H1 (cell line): ENCODE results near the gene TRPM1. TPM values are rescaled to one million over a fixed set of nuclear protein-coding genes. Genes with fewer than 3 reads are reported as not detected.

Source experiments
- CTCF ChIA-PET: fragments of 300-600 bp; sonication (Branson Sonifier 250); formaldehyde crosslinking; loops from one replicate; lab custom pipeline; 2021; ENCODE audit not compliant: partially characterized antibody; lab: Charles Lee
- POLR2A ChIA-PET: fragments of 300-600 bp; sonication (Branson Sonifier 250); formaldehyde crosslinking; loops from one replicate; lab custom pipeline; 2021; ENCODE audit warnings: inconsistent platforms; ENCODE audit not compliant: partially characterized antibody; lab: Charles Lee
- DNase-seq, 2 experiments: peaks; one replicate each; pipeline versions ENCODE4 v3.0.0 to v3.0.0-alpha.2; 2010 to 2022; ENCODE audit warnings: low spot score in 2 of 2, low read depth in 1 of 2, mixed read lengths in 1 of 2
- FAIRE-seq: peaks from 2 replicates; lab custom pipeline; 2011; peaks lifted over from hg19 to GRCh38; lab: Jason Lieb, UNC
- H2AFZ ChIP-seq: 2 replicates; pipeline ENCODE4 v1.8.1; 2012; ENCODE audit warnings: low read length, inconsistent platforms
- H2AK5ac ChIP-seq: 2 replicates; pipeline ENCODE4 v1.6.1; 2013; ENCODE audit warnings: low read depth, low read length
- H2BK120ac ChIP-seq: replicated peaks from 2 replicates; pipeline ENCODE3; 2013; ENCODE audit warnings: low read depth, low read length, inconsistent platforms
- H2BK12ac ChIP-seq: 2 replicates; pipeline ENCODE4 v1.6.1; 2013; ENCODE audit warnings: low read depth, low read length
- H2BK15ac ChIP-seq: 2 replicates; pipeline ENCODE4 v1.6.1; 2013; ENCODE audit warnings: low read length
- H2BK20ac ChIP-seq: 2 replicates; pipeline ENCODE4 v1.6.1; 2013; ENCODE audit warnings: low read length
- H2BK5ac ChIP-seq: 2 replicates; pipeline ENCODE4 v1.6.1; 2013; ENCODE audit warnings: low read depth, low read length
- H3K14ac ChIP-seq: 2 replicates; pipeline ENCODE4 v1.6.1; 2013; ENCODE audit warnings: inconsistent platforms; ENCODE audit not compliant: insufficient read length
- H3K18ac ChIP-seq: 2 replicates; pipeline ENCODE4 v1.6.1; 2013; ENCODE audit warnings: low read length; ENCODE audit errors: extremely low read depth
- H3K23ac ChIP-seq: 2 replicates; pipeline ENCODE4 v1.6.1; 2013; ENCODE audit warnings: inconsistent platforms; ENCODE audit not compliant: insufficient read length
- H3K23me2 ChIP-seq: 2 replicates; pipeline ENCODE4 v1.6.1; 2013; ENCODE audit warnings: low read depth, low read length
- H3K27ac ChIP-seq: 2 replicates; pipeline ENCODE4 v1.6.1; 2011; ENCODE audit warnings: low read depth, low read length, inconsistent platforms
- H3K27me3 ChIP-seq, 4 experiments: replicated peaks in 1 of 4; 1 replicate in 1 of 4; 2 replicates in 3 of 4; pipeline versions ENCODE4 v1.6.1 to v1.8.1; 2011 to 2013; ENCODE audit warnings: low read length in 3 of 4, mild to moderate bottlenecking in 3 of 4, inconsistent platforms in 2 of 4, mixed read lengths in 2 of 4, moderate library complexity in 1 of 4; ENCODE audit not compliant: control insufficient read depth in 3 of 4, insufficient read depth in 3 of 4; ENCODE audit errors: extremely low read depth in 1 of 4
- H3K36me3 ChIP-seq, 4 experiments: 2 replicates each; pipeline versions ENCODE4 v1.6.1 to v1.8.1; 2011 to 2013; ENCODE audit warnings: mild to moderate bottlenecking in 4 of 4, low read length in 3 of 4, moderate library complexity in 2 of 4, control low read depth in 1 of 4, inconsistent platforms in 1 of 4; ENCODE audit not compliant: insufficient read depth in 4 of 4, control insufficient read depth in 2 of 4
- H3K4ac ChIP-seq: replicated peaks from 2 replicates; pipeline ENCODE3; 2013; ENCODE audit warnings: low read length, low read depth, mixed read lengths, inconsistent platforms; ENCODE audit not compliant: insufficient read length
- H3K4me1 ChIP-seq, 4 experiments: replicated peaks in 1 of 4; 1 replicate in 1 of 4; 2 replicates in 3 of 4; pipeline versions ENCODE4 v1.6.1 to v1.8.1; 2011 to 2013; ENCODE audit warnings: low read length in 3 of 4, inconsistent platforms in 2 of 4, mixed read lengths in 1 of 4; ENCODE audit not compliant: insufficient read depth in 4 of 4, control insufficient read depth in 3 of 4
- H3K4me2 ChIP-seq, 2 experiments: 2 replicates each; pipeline versions ENCODE4 v1.6.1 to v1.8.1; 2011 to 2013; ENCODE audit warnings: low read depth in 2 of 2, low read length in 2 of 2, control low read depth in 1 of 2, inconsistent platforms in 1 of 2, mild to moderate bottlenecking in 1 of 2; ENCODE audit not compliant: insufficient read depth in 1 of 2
- H3K4me3 ChIP-seq, 4 experiments: fragments of 200-600, 300-600 bp in 1 of 4; sonication (generic), shearing (Covaris generic), sonication (Bioruptor Twin) in 1 of 4; 2 replicates each; pipeline versions ENCODE4 v1.5.1 to v1.8.1; 2011 to 2016; ENCODE audit warnings: low read length in 4 of 4, low read depth in 3 of 4, control low read depth in 2 of 4, inconsistent platforms in 2 of 4, mild to moderate bottlenecking in 2 of 4, mixed read lengths in 1 of 4, moderate library complexity in 1 of 4; ENCODE audit not compliant: insufficient read depth in 2 of 4; ENCODE audit errors: extremely low read depth in 1 of 4
- H3K56ac ChIP-seq: replicated peaks from 2 replicates; pipeline ENCODE3; 2013; ENCODE audit warnings: low read depth, mild to moderate bottlenecking, mixed read lengths, low read length, inconsistent platforms; ENCODE audit not compliant: insufficient read length
- H3K79me1 ChIP-seq: 2 replicates; pipeline ENCODE4 v1.6.1; 2013; ENCODE audit warnings: low read depth, low read length, control low read depth
- H3K79me2 ChIP-seq, 2 experiments: 2 replicates each; pipeline versions ENCODE4 v1.6.1 to v1.8.1; 2012 to 2013; ENCODE audit warnings: low read length in 2 of 2, mild to moderate bottlenecking in 2 of 2, inconsistent platforms in 1 of 2; ENCODE audit not compliant: insufficient read depth in 2 of 2, control insufficient read depth in 1 of 2
- H3K9ac ChIP-seq, 4 experiments: replicated peaks in 1 of 4; 1 replicate in 1 of 4; 2 replicates in 3 of 4; pipeline versions ENCODE4 v1.6.1 to v1.8.1; 2011 to 2013; ENCODE audit warnings: low read depth in 3 of 4, low read length in 3 of 4, control low read depth in 2 of 4, mild to moderate bottlenecking in 2 of 4, moderate library complexity in 2 of 4, inconsistent platforms in 1 of 4; ENCODE audit errors: extremely low read depth in 1 of 4
- H3K9me3 ChIP-seq, 2 experiments: 2 replicates each; pipeline versions ENCODE4 v1.6.1 to v1.8.1; 2012 to 2013; ENCODE audit warnings: mild to moderate bottlenecking in 2 of 2, moderate library complexity in 2 of 2, control low read depth in 1 of 2, inconsistent platforms in 1 of 2, low read depth in 1 of 2, low read length in 1 of 2, mixed read lengths in 1 of 2; ENCODE audit not compliant: insufficient read depth in 2 of 2
- H4K20me1 ChIP-seq, 2 experiments: replicated peaks in 1 of 2; 2 replicates each; pipeline versions ENCODE3 to v1.8.1; 2011 to 2013; ENCODE audit warnings: inconsistent platforms in 2 of 2, low read length in 2 of 2, mild to moderate bottlenecking in 1 of 2; ENCODE audit not compliant: insufficient read depth in 2 of 2, control insufficient read depth in 1 of 2
- H4K5ac ChIP-seq: 2 replicates; pipeline ENCODE4 v1.6.1; 2013; ENCODE audit warnings: low read length, low read depth, mixed read lengths, inconsistent platforms; ENCODE audit not compliant: insufficient read length
- H4K8ac ChIP-seq: 2 replicates; pipeline ENCODE4 v1.8.0; 2013; ENCODE audit warnings: mild to moderate bottlenecking, moderate library complexity, low read length, inconsistent platforms; ENCODE audit not compliant: insufficient read depth; ENCODE audit errors: extremely low read depth
- H4K91ac ChIP-seq: replicated peaks from 2 replicates; pipeline ENCODE3; 2013; ENCODE audit warnings: low read length, mixed read lengths, inconsistent platforms; ENCODE audit not compliant: insufficient read length
- BACH1 ChIP-seq: IDR thresholded peaks from 2 replicates; pipeline ENCODE4 v1.6.1; 2012; ENCODE audit warnings: low read length, improper control_type of control experiment
- BRCA1 ChIP-seq: IDR thresholded peaks from 2 replicates; pipeline ENCODE4 v1.6.1; 2012; ENCODE audit warnings: low read depth, low read length, improper control_type of control experiment
- CEBPB ChIP-seq: IDR thresholded peaks from 2 replicates; pipeline ENCODE4 v1.6.1; 2012; ENCODE audit warnings: low read depth, low read length
- KDM4A ChIP-seq: IDR thresholded peaks from one replicate; pipeline ENCODE4 v1.7.1; 2012; ENCODE audit warnings: low read depth, mild to moderate bottlenecking, moderate library complexity, low read length, inconsistent platforms; ENCODE audit not compliant: severe bottlenecking
- NANOG ChIP-seq: IDR thresholded peaks from 2 replicates; pipeline ENCODE4 v1.6.1; 2011; ENCODE audit warnings: low read length, low read depth, mild to moderate bottlenecking, inconsistent platforms; ENCODE audit not compliant: insufficient read depth, poor library complexity, severe bottlenecking
- POLR2AphosphoS5 ChIP-seq: IDR thresholded peaks from 2 replicates; pipeline ENCODE4 v1.6.1; 2011; ENCODE audit warnings: low read depth, low read length
- RAD21 ChIP-seq, 2 experiments: IDR thresholded peaks in 1 of 2; conservative IDR thresholded peaks in 1 of 2; 2 replicates each; pipeline ENCODE4 v1.6.1; 2011; ENCODE audit warnings: low read depth in 2 of 2, low read length in 2 of 2, improper control_type of control experiment in 1 of 2, inconsistent platforms in 1 of 2, mild to moderate bottlenecking in 1 of 2, moderate library complexity in 1 of 2
- RBBP5 ChIP-seq: IDR thresholded peaks from 2 replicates; pipeline ENCODE4 v1.7.1; 2012; ENCODE audit warnings: low read depth, mild to moderate bottlenecking, inconsistent platforms, low read length, moderate library complexity, borderline replicate concordance
- RXRA ChIP-seq: IDR thresholded peaks from 2 replicates; pipeline ENCODE4 v1.6.1; 2011; ENCODE audit warnings: low read depth, mild to moderate bottlenecking, low read length, moderate library complexity; ENCODE audit not compliant: insufficient read depth
- WGBS, 2 experiments: shearing (Covaris generic) in 1 of 2; methylation state at CpG; one replicate each; pipeline versions ENCODE4 v1.1.6 to v1.1.7; 2013 to 2015; ENCODE audit warnings: low lambda C conversion rate in 2 of 2, mixed read lengths in 2 of 2, inconsistent platforms in 1 of 2, low coverage in 1 of 2, missing lambda C conversion rate in 1 of 2; ENCODE audit not compliant: insufficient replicate concordance in 2 of 2, insufficient coverage in 1 of 2, insufficient read length in 1 of 2; ENCODE audit errors: extremely low coverage in 1 of 2, missing lambda C conversion rate in 1 of 2; 5-methylcytosine and 5-hydroxymethylcytosine counted together
- polyA plus RNA-seq, 7 experiments: library from polyadenylated mRNA; depleted of rRNA in 3 of 7; stranded (reverse) in 5 of 7; unstranded in 2 of 7; fragments of >200 nt in 5 of 7; fragments of 200-250 nt in 2 of 7; gene quantifications; 1 replicate in 5 of 7; 2 replicates in 1 of 7; 4 replicates in 1 of 7; pipeline versions ENCODE4 v1.2.1 to v1.2.3, GENCODE V29; 2011 to 2013; ENCODE audit warnings: missing spikeins in 2 of 7, mixed read lengths in 2 of 7
- total RNA-seq: library from RNA; stranded (reverse); fragmentation: NEBNext Ultra II Directional; extraction: Animal tissue kit (Norgen Biotek cat#: 25700); gene quantifications from 2 replicates; pipeline ENCODE4 v1.2.1, GENCODE V29; 2021
- TF ChIP-seq, protein P1 (sequence below): IDR thresholded peaks from 2 replicates; pipeline ENCODE4 v1.6.1; 2012; ENCODE audit warnings: low read length, inconsistent platforms
- TF ChIP-seq, protein P2 (sequence below): IDR thresholded peaks from 2 replicates; pipeline ENCODE4 v1.6.1; 2012; ENCODE audit warnings: inconsistent platforms

The TRPM1 gene
- total and polyA plus RNA-seq, 2 of the 8 experiments (the other 6 are each of a cell fraction or from before 2014, with no cell fraction given): 0.05 TPM; not detected in 1

- ChIA-PET CTCF (no interaction called here), POLR2A (interaction anchor here (1.2 kb wide), 1 partner anchor 11 kb away, joined by 3 read pairs; no protein-coding TSS in a partner anchor)
- Histone ChIP-seq H2BK15ac (no peak overlapping the region), H2BK12ac (no peak overlapping the region), H2AK5ac (no peak overlapping the region), H3K27ac (no peak overlapping the region), H4K8ac (peak overlapping the region; percentile 15; the same call in 1 of the 2 replicates), H4K91ac (no peak overlapping the region), H3K27me3 (no peaks in the 10 kb centered on the region), H3K56ac (no peak overlapping the region), H3K4me2 (no peak overlapping the region), H3K36me3 (no peaks in the 10 kb centered on the region), H3K79me2 (no peaks in the 10 kb centered on the region), H3K14ac (no peak overlapping the region), H2BK5ac (no peak overlapping the region), H4K5ac (no peak overlapping the region), H3K4me1 (peaks cover 0 to 4% (median 2%) of the 10 kb centered on the region in 4 experiments; a peak in 1 of 7 replicates), H3K4ac (no peak overlapping the region), H3K4me3 (no peak overlapping the region), H3K18ac (no peak overlapping the region), H3K9ac (no peak overlapping the region), H3K23me2 (no peaks in the 10 kb centered on the region), H2AFZ (no peak overlapping the region), H3K79me1 (no peaks in the 10 kb centered on the region), H4K20me1 (no peaks in the 10 kb centered on the region), H2BK120ac (no peak overlapping the region), H2BK20ac (no peak overlapping the region), H3K9me3 (no peaks in the 10 kb centered on the region), H3K23ac (no peak overlapping the region)
- WGBS, 2 experiments: 94% methylated on average over 9 of the region's 9 CpGs; no CpG with 5 or more reads in 1 of the 2 experiments
- FAIRE-seq: no peak
- DNase-seq: no peak
- TF ChIP-seq BACH1 (no peak), RAD21 (IDR thresholded peaks at IDR 0.05 in 1 of 2, conservative IDR thresholded peaks at IDR 0.05 in 1 of 2; ENCODE audit: low read depth in 2 of 2, low read length in 2 of 2) (no peak), NANOG (no peak), RXRA (no peak), RBBP5 (no peak), POLR2AphosphoS5 (no peak), BRCA1 (no peak), KDM4A (no peak), CEBPB (no peak)
- TF ChIP-seq, protein P1, sequence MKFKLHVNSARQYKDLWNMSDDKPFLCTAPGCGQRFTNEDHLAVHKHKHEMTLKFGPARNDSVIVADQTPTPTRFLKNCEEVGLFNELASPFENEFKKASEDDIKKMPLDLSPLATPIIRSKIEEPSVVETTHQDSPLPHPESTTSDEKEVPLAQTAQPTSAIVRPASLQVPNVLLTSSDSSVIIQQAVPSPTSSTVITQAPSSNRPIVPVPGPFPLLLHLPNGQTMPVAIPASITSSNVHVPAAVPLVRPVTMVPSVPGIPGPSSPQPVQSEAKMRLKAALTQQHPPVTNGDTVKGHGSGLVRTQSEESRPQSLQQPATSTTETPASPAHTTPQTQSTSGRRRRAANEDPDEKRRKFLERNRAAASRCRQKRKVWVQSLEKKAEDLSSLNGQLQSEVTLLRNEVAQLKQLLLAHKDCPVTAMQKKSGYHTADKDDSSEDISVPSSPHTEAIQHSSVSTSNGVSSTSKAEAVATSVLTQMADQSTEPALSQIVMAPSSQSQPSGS: no peak
- TF ChIP-seq, protein P2, sequence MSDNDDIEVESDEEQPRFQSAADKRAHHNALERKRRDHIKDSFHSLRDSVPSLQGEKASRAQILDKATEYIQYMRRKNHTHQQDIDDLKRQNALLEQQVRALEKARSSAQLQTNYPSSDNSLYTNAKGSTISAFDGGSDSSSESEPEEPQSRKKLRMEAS: no peak
These were observed 64.7 kb downstream of the TRPM1 start for GRCh38 chr15:31036783-31037182.
